ENCODE results near the gene RPS10.

DNA sequence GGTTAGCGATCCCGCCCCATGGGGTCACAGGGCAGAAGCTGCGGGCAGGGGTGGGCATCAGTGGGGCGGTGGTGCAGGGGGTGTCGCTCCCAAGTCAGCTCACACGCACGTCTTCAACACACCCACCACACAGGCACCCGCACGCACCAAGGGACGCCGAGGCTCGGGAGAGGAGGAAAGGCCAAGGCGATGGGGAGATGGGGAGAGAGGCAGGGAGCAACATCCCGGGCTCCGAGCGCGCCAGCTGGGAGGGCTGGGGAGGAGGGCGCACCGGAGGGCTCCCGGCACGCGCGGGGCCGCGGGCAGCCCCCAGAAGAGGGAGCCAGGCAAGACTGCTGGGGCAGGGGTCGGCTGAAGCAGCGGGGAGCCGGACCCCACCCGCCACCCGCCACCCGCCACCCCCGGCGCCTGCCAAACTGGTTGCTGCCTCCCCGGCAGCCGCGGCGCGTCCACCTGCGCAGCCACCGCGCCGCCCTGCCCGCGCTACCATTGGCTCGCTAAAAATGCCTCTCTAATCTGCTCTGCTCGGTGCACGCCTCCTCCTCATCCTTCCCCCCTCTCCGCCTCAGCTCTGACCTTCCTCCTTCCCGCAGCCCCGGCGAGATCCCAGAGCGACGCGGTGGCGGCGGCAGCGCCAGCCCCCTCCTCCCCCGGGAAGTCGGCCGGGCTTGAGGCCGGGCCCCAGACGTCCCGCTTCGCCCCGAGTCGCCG lies 39.8 kb upstream of the RPS10 start, which contains the start of gene PACSIN1:
- TF ChIP-seq RARB (CRISPR knock-in tag; IDR thresholded peaks at IDR 0.05) = no peak
- TF ChIP-seq, protein P1, sequence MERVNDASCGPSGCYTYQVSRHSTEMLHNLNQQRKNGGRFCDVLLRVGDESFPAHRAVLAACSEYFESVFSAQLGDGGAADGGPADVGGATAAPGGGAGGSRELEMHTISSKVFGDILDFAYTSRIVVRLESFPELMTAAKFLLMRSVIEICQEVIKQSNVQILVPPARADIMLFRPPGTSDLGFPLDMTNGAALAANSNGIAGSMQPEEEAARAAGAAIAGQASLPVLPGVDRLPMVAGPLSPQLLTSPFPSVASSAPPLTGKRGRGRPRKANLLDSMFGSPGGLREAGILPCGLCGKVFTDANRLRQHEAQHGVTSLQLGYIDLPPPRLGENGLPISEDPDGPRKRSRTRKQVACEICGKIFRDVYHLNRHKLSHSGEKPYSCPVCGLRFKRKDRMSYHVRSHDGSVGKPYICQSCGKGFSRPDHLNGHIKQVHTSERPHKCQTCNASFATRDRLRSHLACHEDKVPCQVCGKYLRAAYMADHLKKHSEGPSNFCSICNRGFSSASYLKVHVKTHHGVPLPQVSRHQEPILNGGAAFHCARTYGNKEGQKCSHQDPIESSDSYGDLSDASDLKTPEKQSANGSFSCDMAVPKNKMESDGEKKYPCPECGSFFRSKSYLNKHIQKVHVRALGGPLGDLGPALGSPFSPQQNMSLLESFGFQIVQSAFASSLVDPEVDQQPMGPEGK (CRISPR knock-in tag; IDR thresholded peaks at IDR 0.05; ENCODE audit: borderline replicate concordance) = no peak

Measured in SK-N-SH treated with all-trans-retinoic acid at 6 μM for 48 hours (cell line).